GM19452 (cell line): Measurements from ENCODE around the gene EFEMP2.
"Not testable (repeated sequence)": the region's sequence is repeated elsewhere in the genome, so short reads cannot be mapped to it uniquely, and the experiment has no call there.

Experiments used
- ATAC-seq: cut with Tn5 transposase; IDR thresholded peaks from one replicate; pipeline ENCODE4 v1.9.1; 2021; ENCODE audit not compliant: unreplicated experiment

EFEMP2 gene

GRCh38 chr11:65856689-65857499 is 15.7 kb downstream of the EFEMP2 start:
- peak; percentile 27 for ATAC-seq

GRCh38 chr11:65855927-65856363 is 16.7 kb downstream of the EFEMP2 start:
- ATAC-seq, result no peak

DNA sequence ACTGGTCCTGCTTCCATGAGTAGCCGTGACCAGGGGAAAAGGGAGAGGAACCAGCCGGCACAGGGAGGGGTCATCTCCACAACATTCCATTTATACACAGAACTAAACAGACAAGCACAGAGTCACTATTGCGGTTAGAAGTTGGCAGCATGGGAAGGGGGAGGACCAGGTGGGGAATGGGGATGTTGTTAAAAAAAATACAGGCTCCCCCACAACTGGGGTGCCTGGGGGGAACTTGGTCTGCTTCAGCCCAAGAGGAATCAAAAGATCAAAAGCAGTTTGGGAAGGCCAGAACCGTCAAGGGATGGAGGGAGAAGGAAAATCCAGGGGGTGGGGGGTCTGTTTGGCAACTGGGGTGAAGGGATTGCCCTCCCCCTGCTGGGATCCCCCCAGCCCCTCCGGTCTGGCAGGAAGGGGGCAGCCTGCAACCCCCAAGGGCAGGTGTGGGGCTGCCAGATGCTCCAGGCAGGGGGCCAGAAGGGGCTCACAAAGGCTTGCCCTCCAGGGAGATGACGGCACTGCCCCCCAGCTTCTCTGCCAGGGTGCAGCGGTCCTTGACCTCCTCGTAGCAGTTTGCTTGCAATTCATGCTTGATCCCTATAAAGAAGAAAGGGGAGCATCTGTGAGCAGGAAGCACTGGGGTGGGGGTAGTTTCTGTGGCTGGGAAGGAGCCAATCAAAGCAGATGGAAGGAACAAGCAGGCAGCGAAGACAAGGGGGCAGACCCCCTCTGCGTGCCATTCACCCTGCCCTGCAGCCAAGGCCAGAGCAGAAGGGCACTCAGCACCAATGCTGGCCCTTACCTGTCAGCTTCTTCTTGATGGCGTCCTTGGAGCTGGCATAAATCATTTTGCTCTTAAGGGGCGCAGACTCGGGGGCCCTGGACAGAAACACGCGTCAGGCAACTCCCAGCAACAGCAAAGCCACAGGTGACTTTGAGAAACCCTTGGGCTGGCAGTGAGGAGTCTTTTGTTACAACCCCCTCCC is 17.5 kb downstream of the EFEMP2 start:
- ATAC-seq, result no peak

- no peak for ATAC-seq
Measured at GRCh38 chr11:65854161-65854592, 18.4 kb downstream of the EFEMP2 start.

- ATAC-seq, result no peak
Measured at GRCh38 chr11:65853246-65853979, 19.2 kb downstream of the EFEMP2 start.

GRCh38 chr11:65852508-65853245 is 19.9 kb downstream of the EFEMP2 start:
- ATAC-seq, result no peak

DNA sequence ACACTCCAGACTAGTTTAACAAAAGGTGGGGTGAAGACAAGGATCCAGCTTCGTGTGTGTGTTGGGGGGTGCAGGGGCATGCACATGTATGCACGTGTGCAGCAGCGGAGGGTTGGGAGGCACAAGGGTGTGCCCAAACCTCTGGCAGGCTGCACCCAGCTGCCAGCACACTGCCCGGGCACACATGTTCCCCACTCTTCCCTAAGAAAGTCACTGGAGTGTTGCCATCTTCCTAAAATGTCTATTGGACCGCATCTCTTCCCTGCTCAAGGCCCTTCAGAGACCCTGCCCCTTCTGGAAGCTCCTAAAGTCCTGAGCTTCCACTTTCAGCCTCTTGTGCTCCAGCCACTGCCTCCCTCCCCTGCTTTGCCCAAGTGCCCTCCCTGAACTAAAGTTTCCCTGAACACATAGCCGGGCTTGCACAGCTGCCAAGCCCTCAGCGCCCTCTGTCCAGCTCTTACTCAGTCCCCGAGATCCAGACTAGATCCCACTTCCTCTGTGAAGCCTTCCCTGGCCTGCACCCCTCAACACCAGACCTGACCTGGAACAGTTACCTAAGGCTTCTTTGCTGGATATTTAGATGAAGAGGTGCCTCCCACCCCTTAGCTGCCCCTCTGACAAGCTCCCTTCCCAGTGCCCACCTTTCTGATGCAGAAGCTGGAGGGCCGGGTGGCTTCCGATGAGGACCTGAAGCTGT is 20.6 kb downstream of the EFEMP2 start:
- ATAC-seq, result no peak

DNA sequence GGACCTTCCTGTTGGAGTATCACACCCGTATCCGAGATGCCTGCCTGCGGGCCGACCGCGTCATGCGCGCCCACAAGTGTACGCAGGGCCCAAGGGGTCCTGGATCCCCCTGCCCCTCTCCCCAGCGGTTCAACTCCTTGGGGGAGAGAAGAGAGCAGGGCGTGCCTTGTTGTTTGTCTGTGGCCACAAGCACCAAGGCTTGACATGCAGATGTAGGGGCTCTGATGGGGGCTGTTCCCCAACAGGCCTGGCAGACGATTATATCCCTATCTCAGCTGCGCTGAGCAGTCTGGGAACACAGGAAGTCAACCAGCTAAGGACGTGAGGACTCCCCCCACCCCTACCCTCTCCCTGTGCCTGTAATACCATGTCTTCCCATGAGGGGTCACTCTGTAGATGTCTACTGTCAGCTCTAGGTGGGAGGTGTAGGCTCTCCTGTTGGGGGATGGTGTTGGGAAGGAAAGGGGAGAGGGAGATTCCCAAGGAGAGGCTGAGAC is 21.5 kb downstream of the EFEMP2 start:
- no peak for ATAC-seq

DNA sequence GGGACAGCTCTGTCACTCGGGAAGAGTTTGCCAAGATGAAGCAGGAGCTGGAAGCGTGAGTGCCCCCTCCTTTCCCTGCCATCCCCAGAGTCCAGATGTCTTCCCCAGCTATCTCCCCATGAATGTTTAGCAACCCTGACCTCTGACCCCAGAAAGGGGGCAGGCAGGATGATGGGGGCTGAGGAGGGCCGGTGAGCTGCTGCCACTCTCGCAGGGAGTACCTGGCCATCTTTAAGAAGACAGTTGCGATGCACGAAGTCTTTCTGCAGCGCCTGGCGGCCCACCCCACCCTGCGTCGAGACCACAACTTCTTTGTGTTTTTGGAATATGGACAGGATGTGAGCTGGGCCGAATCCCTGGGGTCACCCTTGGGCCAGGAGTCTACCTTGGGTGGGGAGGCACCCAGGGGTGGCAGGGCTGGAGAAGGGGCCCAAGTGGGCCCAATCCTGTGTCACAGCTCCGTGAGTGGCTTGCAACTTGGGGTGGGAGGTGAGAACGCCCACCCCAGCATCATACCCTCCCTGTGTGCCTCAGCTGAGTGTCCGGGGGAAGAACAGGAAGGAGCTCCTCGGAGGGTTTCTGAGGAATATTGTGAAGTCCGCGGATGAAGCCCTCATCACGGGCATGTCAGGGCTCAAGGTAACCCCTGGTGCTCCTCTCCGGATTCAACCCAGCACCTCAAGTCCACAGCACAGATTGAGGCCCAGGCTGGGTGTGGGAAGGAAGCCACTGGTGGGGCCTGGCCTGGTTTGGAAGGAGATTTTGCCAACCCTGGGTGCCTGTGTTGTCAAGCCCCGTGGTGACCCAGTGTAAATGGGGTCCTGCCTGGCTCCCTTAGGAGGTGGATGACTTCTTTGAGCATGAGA is 22.1 kb downstream of the EFEMP2 start:
- no peak for ATAC-seq

DNA sequence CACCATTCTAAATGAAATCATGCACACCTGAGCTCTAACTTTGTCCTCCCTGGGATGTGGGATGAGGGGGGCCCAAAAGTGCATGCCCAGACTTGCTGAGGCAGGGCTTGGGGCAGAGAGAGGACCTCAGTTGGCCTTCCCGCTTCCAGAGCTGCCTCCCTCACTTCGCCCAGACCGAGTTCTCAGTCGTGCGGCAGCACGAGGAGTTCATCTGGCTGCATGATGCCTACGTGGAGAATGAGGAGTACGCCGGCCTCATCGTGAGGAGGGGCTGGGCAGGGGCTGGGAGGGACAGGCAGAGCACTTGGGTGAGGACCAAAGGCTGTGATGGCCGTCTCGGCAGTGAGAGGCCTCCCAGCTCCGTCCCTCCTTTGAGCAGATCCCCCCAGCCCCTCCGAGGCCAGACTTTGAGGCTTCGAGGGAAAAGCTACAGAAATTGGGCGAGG is 22.8 kb downstream of the EFEMP2 start:
- no peak for ATAC-seq

GRCh38 chr11:65849366-65849765 is 23.2 kb downstream of the EFEMP2 start:
- ATAC-seq, result no peak

DNA sequence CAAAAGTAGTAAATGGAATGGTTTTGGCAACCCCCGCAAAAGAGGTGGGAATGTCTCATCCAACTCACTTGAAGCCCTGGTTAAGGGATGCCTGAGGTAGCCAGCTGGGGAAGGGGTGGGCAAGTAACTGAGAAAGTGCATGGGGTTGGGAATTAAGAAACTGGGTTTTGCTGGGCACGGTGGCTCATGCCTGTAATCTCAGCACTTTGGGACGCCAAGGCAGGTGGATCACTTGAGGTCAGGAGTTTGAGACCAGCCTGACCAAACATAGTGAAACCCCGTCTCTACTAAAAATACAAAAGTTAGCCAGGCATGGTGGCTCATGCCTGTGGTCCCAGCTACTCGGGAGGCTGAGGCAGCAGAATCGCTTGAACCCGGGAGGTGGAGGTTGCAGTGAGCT is 23.9 kb downstream of the EFEMP2 start:
- ATAC-seq, result not testable (repeated sequence)

DNA sequence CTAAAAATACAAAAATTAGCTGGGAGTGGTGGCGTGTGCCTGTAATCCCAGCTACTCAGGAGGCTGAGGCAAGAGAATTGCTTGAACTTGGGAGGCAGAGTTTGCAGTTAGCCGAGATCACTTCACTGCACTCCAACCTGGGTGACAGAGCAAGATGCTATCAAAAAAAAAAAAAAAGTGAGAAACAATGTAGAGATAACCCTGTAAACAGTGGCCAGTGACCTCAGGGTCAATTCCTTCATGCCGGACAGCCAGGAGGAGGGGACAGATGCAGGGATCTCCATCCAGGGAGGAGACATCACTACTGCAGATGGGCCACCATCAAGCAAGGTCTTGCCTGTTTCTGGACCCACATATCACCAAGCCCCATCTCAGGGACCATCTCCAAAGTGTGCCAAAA is 24.9 kb downstream of the EFEMP2 start:
- ATAC-seq, result no peak

GRCh38 chr11:65844231-65844872 is 28.2 kb downstream of the EFEMP2 start:
- ATAC-seq, result no peak

DNA sequence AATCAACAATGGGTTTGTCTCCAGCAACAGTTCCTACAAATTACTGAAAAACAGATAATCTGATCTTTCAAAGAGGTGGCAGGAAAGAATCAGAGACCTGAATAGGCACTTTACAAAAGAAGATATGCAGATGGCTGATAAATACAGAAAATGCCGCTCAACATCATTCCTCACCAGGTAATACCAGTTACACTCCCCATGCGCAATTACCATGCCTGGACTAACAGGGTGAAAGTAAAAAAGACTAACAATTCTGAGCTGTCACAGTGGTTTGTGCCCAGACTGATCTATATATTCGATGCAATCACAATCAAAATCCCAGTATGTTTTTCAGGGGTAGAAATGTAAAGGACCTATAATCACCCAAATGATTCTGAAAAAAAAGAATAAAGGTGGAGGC is 28.8 kb downstream of the EFEMP2 start:
- no peak for ATAC-seq

- no peak for ATAC-seq
Measured at GRCh38 chr11:65842144-65842543, 30.5 kb downstream of the EFEMP2 start.

GRCh38 chr11:65834202-65834601 is 38.4 kb downstream of the EFEMP2 start:
- no peak for ATAC-seq
